Astrocyte (in vitro differentiated cells and primary cell): Measurements from ENCODE around the gene ZNF341. TPM values are rescaled to one million over a fixed set of nuclear protein-coding genes. Genes with fewer than 3 reads are reported as not detected.
"Not testable (repeated sequence)": the region's sequence is repeated elsewhere in the genome, so short reads cannot be mapped to it uniquely, and the experiment has no call there.

ENCODE experiments used
- DNase-seq: peaks from one replicate; pipeline ENCODE4 v3.0.0-alpha.2; 2010; ENCODE audit warnings: low read depth
- FAIRE-seq: peaks from 2 replicates; lab custom pipeline; 2011; peaks lifted over from hg19 to GRCh38; lab: Jason Lieb, UNC
- H2AFZ ChIP-seq: 2 replicates; pipeline ENCODE4 v1.6.0; 2012; ENCODE audit warnings: low read depth, low read length, inconsistent platforms
- H3K27ac ChIP-seq: 2 replicates; pipeline ENCODE4 v1.5.1; 2011; ENCODE audit warnings: low read depth, low read length, inconsistent platforms
- H3K27me3 ChIP-seq: 2 replicates; pipeline ENCODE4 v1.6.0; 2011; ENCODE audit warnings: low read length, inconsistent platforms; ENCODE audit not compliant: insufficient read depth
- H3K36me3 ChIP-seq: 2 replicates; pipeline ENCODE4 v1.5.1; 2011; ENCODE audit warnings: low read length, inconsistent platforms; ENCODE audit not compliant: insufficient read depth
- H3K4me1 ChIP-seq: 2 replicates; pipeline ENCODE4 v1.5.1; 2011; ENCODE audit warnings: low read length, inconsistent platforms; ENCODE audit not compliant: insufficient read depth
- H3K4me2 ChIP-seq: 2 replicates; pipeline ENCODE4 v1.6.0; 2012; ENCODE audit warnings: low read length, inconsistent platforms
- H3K4me3 ChIP-seq: 2 replicates; pipeline ENCODE4 v1.5.1; 2011; ENCODE audit warnings: low read depth, mild to moderate bottlenecking, low read length, inconsistent platforms; ENCODE audit not compliant: insufficient read depth
- H3K79me2 ChIP-seq: 2 replicates; pipeline ENCODE4 v1.6.0; 2012; ENCODE audit warnings: mild to moderate bottlenecking, low read length, inconsistent platforms; ENCODE audit not compliant: insufficient read depth
- H3K9ac ChIP-seq: 2 replicates; pipeline ENCODE4 v1.6.0; 2012; ENCODE audit warnings: mild to moderate bottlenecking, low read length, inconsistent platforms
- H3K9me3 ChIP-seq: 2 replicates; pipeline ENCODE4 v1.5.1; 2012; ENCODE audit warnings: low read depth, mild to moderate bottlenecking, low read length, inconsistent platforms; ENCODE audit not compliant: insufficient read depth
- H4K20me1 ChIP-seq: 2 replicates; pipeline ENCODE4 v1.6.0; 2012; ENCODE audit warnings: low read length, inconsistent platforms; ENCODE audit not compliant: insufficient read depth
- H3K27ac Mint-ChIP-seq: one replicate; pipeline ENCODE4 v1.8.0; 2021; ENCODE audit warnings: mild to moderate bottlenecking, mixed read lengths; ENCODE audit not compliant: unreplicated experiment
- H3K27me3 Mint-ChIP-seq: one replicate; pipeline ENCODE4 v1.8.0; 2021; ENCODE audit warnings: low read depth, mixed read lengths; ENCODE audit not compliant: unreplicated experiment
- H3K36me3 Mint-ChIP-seq: one replicate; pipeline ENCODE4 v1.8.0; 2021; ENCODE audit warnings: low read depth, mixed read lengths; ENCODE audit not compliant: unreplicated experiment
- H3K4me1 Mint-ChIP-seq: one replicate; pipeline ENCODE4 v1.8.0; 2021; ENCODE audit warnings: low read depth, mixed read lengths; ENCODE audit not compliant: unreplicated experiment
- H3K4me3 Mint-ChIP-seq: one replicate; pipeline ENCODE4 v1.8.0; 2021; ENCODE audit warnings: mild to moderate bottlenecking, moderate library complexity, mixed read lengths; ENCODE audit not compliant: unreplicated experiment
- H3K9me3 Mint-ChIP-seq: one replicate; pipeline ENCODE4 v1.8.0; 2021; ENCODE audit warnings: mild to moderate bottlenecking, mixed read lengths; ENCODE audit not compliant: unreplicated experiment
- EZH2 ChIP-seq: IDR thresholded peaks from 2 replicates; pipeline ENCODE4 v1.6.1; 2012; ENCODE audit warnings: mild to moderate bottlenecking, low read length, inconsistent platforms; ENCODE audit not compliant: insufficient read depth
- total RNA-seq: library from RNA; stranded (reverse); gene quantifications from 2 replicates; pipeline ENCODE4 v1.2.1, GENCODE V29; 2021
- TF ChIP-seq, protein P1 (sequence below): IDR thresholded peaks from 2 replicates; pipeline ENCODE4 v1.5.1; 2011; ENCODE audit warnings: low read depth, mild to moderate bottlenecking, inconsistent platforms, low read length, moderate library complexity; ENCODE audit not compliant: insufficient read depth

ZNF341 gene
- total RNA-seq, 1 donor from 2014 or later: 2.0 TPM

DNA sequence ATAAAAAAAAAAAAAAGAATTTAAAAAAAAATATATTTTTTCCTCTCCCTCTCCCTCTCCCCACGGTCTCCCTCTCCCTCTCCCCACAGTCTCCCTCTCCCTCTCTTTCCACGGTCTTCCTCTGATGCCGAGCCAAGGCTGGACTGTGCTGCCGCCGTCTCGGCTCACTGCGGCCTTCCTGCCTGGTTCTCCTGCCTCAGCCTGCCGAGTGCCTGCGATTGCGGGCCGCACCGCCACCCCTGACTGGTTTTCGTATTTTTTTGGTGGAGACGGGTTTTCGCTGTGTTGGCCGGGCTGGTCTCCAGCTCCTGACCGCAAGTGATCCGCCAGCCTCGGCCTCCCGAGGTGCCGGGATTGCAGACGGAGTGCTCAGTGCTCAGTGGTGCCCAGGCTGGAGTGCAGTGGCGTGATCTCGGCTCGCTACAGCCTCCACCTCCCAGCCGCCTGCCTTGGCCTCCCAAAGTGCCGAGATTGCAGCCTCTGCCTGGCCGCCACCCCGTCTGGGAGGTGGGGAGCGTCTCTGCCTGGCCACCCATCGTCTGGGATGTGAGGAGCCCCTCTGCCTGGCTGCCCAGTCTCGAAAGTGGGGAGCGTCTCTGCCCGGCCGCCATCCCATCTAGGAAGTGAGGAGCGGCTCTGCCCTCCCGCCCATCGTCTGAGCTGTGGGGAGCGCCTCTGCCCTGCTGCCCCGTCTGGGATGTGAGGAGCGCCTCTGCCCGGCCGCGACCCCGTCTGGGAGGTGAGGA lies 30.9 kb upstream of the ZNF341 start:
- H3K4me1 ChIP-seq, FAIRE-seq, H3K27ac ChIP-seq, H3K36me3 Mint-ChIP-seq, H3K27me3 ChIP-seq, H3K9me3 ChIP-seq, H2AFZ ChIP-seq, H3K9ac ChIP-seq, H3K36me3 ChIP-seq, H3K4me2 ChIP-seq, DNase-seq, H3K4me1 Mint-ChIP-seq, H3K27me3 Mint-ChIP-seq, H3K79me2 ChIP-seq, H3K4me3 Mint-ChIP-seq, H3K27ac Mint-ChIP-seq, H3K4me3 ChIP-seq, H4K20me1 ChIP-seq: not testable (repeated sequence)
- peaks cover 14% of the 10 kb centered on the region for H3K9me3 Mint-ChIP-seq

DNA sequence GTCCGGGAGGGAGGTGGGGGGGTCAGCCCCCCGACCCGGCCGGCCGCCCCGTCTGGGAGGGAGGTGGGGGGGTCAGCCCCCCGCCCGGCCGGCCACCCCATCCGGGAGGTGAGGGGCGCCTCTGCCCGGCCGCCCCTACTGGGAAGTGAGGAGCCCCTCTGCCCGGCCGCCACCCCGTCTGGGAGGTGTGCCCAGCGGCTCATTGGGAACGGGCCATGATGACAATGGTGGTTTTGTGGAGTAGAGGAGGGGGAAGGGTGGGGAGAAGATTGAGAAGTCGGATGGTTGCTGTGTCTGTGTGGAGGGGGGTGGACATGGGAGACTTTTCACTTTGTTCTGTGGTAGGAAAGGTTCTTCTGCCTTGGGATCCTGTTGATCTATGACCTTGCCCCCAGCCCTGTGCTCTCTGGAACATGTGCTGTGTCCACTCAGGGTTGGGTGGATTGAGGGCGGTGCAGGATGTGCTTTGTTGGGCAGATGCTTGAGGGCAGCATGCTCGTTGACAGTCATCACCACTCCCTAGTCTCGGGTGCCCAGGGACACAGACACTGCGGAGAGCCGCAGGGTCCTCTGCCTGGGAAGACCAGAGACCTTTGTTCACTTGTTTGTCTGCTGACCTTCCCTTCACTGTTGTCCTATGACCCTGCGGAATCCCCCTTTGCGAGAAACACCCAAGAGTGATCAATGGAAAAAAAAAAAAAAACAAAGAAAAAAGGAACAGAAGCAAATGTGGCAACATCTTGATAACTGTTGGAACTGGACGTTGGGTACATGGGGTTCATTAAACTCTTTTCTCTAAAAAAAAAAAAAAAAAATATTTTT lies 30.0 kb upstream of the ZNF341 start:
- Histone ChIP-seq H3K4me2 (no peak overlapping the region), H3K27me3 (no peaks in the 10 kb centered on the region), H3K9me3 (no peaks in the 10 kb centered on the region), H3K4me1 (peaks cover 3% of the 10 kb centered on the region), H3K36me3 (no peaks in the 10 kb centered on the region), H4K20me1 (no peaks in the 10 kb centered on the region), H2AFZ (no peak overlapping the region), H3K27ac (no peak overlapping the region), H3K9ac (no peak overlapping the region), H3K4me3 (no peak overlapping the region), H3K79me2 (no peaks in the 10 kb centered on the region)
- Mint-ChIP-seq H3K36me3 (peaks cover 3% of the 10 kb centered on the region), H3K27me3 (peaks cover 4% of the 10 kb centered on the region), H3K9me3 (peaks cover 14% of the 10 kb centered on the region), H3K4me3 (no peak overlapping the region), H3K4me1 (no peaks in the 10 kb centered on the region), H3K27ac (no peak overlapping the region)
- FAIRE-seq: no peak
- TF ChIP-seq EZH2: no peak
- TF ChIP-seq, protein P1, sequence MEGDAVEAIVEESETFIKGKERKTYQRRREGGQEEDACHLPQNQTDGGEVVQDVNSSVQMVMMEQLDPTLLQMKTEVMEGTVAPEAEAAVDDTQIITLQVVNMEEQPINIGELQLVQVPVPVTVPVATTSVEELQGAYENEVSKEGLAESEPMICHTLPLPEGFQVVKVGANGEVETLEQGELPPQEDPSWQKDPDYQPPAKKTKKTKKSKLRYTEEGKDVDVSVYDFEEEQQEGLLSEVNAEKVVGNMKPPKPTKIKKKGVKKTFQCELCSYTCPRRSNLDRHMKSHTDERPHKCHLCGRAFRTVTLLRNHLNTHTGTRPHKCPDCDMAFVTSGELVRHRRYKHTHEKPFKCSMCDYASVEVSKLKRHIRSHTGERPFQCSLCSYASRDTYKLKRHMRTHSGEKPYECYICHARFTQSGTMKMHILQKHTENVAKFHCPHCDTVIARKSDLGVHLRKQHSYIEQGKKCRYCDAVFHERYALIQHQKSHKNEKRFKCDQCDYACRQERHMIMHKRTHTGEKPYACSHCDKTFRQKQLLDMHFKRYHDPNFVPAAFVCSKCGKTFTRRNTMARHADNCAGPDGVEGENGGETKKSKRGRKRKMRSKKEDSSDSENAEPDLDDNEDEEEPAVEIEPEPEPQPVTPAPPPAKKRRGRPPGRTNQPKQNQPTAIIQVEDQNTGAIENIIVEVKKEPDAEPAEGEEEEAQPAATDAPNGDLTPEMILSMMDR: no peak
- DNase-seq: no peak

DNA sequence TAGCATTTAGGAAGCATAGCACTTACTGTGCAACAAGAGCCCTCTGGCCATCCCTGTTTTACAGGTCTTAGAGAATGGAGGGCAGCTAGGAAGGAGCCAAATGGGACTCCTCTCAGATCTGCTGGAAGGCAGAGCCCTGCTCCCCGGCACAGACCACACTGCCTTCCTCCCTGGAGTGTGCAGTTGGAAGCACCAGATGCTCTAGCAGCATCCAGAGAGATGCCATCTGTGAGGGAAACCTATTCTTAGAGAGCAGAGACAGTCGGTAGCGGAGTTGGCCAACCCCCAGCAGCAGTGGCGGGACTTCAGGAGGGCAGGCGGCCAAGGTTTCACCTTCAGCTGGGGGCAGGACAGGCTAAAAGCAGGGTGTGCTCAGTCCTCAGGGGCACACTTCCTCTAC lies 28.9 kb upstream of the ZNF341 start:
- Mint-ChIP-seq H3K27ac (no peak overlapping the region), H3K4me1 (no peaks in the 10 kb centered on the region), H3K9me3 (peaks cover 12% of the 10 kb centered on the region), H3K36me3 (peaks cover 3% of the 10 kb centered on the region), H3K27me3 (peaks cover 3% of the 10 kb centered on the region), H3K4me3 (no peak overlapping the region)
- TF ChIP-seq EZH2: no peak
- TF ChIP-seq, protein P1: no peak
- Histone ChIP-seq H3K4me3 (no peak overlapping the region), H3K9ac (no peak overlapping the region), H3K27me3 (no peaks in the 10 kb centered on the region), H3K79me2 (no peaks in the 10 kb centered on the region), H3K4me2 (no peak overlapping the region), H3K4me1 (no peaks in the 10 kb centered on the region), H3K9me3 (no peaks in the 10 kb centered on the region), H3K36me3 (no peaks in the 10 kb centered on the region), H3K27ac (no peak overlapping the region), H2AFZ (no peak overlapping the region), H4K20me1 (no peaks in the 10 kb centered on the region)
- no peak for DNase-seq
- no peak for FAIRE-seq
